ENCODE results near the gene BLACAT1.

BLACAT1 gene

DNA sequence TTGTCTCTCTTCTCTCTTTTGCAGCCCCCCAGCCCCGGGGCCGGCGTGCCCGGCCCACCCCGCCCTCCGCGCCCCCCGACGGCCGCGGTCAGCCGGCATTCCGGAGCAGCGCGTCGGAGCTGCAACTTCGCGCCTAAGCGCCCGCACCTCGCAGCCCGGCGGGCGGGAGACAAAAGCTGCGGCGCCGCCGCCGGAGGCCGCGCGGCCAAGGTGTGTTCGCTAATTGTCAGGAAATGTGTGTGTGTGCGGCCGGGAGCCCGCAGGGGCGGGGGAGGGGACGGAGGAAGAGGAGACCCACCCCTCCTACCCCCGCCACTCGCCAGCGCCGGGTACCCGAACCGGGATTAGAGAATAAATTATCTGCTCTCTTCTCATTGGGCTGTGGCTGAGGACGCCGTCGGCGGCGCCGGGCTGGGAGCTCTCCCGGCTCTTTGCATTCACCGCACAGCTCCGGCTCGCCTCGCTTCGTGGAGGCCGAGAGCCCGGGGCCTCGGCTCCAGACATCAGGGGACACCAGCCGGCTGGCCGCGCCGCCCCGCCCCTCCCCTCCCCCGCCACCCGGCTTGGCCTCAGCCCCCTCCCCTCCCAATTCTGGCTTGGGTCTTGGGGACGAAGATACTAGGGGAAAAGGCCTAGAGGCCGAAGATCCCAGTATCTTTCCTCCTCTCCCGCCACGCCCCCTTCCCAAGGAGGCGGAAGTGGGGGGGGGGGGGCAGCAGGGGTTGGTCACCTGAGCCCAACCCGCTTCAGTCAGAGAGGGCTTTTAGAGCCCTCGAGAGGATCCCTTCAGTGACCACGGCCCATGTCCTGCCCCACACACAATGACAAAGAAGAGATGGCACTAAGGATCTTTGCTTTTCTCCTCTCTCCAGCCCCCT is 1.3 kb upstream of the BLACAT1 start:
- DNase-seq (ENCODE audit: low read depth): no peak

DNA sequence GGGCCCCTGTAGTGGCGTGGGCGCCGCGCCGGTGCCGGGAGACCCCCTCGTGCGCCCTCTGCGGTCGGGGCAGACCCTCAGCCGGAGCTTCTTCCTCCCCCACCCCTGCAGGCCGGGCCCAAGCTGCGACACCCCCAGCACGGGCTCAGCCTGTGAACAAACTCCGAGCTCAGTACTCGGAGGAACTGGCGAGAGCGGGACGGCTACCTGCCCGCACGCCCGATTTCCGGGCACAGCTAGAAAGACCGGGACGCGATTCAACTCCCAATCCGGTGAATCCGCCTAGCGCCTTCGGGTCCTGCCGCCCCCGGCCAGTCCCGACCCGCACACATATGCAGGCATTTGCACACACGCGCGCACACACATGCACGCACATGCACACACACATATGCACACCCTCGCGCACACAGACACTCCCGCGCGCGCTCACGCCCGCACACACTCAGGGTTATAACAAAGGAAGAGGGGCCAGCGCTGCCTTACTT is 580 bp upstream of the BLACAT1 start:
- DNase-seq (ENCODE audit: low read depth): no peak

GRCh38 chr1:205454903-205455335 is 926 bp downstream of the BLACAT1 start:
- peak; percentile 18 for DNase-seq (ENCODE audit: low read depth)

DNA sequence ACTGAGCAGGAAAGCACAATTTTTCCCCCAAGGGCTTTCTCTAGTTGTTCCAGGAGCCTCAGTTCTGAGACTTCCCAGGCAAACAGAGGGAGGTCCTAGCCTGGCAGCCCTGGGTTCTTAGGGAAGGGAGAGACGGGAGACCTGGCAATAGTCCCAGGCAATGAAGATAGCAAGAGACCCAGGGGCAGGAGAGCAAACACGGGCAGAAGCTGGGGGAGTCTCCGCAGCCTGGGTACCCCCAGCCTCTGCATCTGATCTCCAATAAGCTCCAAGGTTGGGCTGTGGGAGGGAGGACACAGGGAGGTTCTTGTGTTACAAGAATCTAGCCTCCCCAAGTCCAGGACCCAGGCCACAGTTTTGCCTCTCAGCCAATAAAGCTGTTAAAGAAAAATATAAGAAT is 2.4 kb downstream of the BLACAT1 start:
- no peak for DNase-seq (ENCODE audit: low read depth)

DNA sequence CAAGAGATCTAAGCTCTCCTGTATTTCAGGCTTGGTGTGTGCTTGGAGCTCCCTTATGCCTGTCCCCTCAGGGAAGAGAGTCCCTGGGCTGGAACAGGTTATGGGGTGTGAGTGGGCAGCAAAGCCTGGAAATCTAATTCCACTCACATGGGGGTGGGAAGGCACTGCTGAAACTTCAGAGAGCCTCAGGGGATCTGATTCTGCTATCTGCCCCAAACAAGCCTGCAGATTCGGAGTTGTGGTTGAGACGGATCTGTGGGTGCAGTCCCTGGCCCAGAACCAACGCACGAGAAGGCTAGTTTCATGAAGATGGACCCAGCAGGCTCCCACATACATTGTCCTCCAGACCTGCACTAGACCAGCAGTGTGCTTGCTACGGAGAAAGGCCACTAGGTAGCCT is 2.9 kb downstream of the BLACAT1 start:
- no peak for DNase-seq (ENCODE audit: low read depth)

DNA sequence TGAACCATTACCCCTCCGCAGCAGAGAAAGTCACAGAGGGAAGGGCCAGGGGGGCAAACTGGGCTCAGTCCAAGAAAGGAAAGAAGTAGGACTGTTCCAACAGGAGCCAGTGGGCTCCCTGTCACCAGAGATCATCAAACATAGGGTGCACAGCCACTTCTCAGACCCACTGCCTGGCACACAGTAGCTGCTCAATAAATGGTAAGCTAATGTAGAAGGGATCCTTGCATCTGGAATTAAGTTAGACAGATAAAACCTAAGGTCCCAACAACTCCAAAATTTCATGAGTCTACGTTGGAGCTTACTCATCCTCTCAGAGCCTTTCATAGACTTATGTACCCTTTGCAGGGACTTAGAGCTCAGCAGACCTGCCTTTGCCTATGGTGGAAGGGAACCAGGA is 3.5 kb downstream of the BLACAT1 start:
- no peak for DNase-seq (ENCODE audit: low read depth)

DNA sequence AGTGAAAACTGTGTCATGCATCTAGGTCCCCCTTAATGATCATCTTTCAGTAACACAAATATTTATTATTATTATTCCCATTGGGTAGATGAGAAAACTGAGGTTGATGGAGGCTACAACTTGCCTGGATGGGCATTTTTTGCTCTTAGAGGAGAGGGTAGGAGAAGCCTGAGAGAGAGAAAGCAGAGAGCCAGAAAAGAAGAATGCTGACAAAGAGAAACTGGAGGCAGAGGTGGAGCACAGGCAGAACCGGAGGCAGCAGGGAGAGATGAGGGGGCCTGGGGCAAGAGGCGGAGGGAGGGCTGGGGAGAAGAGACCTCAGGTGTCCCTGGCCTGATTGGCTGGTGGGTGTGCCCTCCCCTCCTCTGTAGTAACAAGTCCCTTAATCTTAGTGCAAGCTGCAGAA is 4.1 kb downstream of the BLACAT1 start:
- no peak for DNase-seq (ENCODE audit: low read depth)

DNA sequence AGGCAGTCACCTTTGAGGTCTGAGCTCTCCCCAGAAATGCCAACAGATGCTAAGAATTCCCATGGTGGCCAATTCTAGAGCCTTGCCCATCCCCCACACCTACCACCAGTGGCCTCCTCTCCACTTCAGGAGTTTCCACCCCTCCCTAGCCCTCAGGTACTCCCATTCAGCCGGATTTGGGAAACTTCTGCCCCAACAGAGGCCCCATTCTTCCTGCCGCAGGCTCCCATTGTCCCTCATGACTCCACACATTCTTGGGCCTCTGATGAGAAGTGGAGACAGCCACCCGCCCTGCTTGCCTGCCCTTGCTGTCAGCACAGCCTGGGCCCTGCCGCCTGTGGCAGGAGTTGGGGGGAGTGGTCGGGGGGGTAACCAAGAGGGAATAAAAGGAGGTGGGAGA is 4.6 kb downstream of the BLACAT1 start:
- DNase-seq (ENCODE audit: low read depth): no peak

- DNase-seq (ENCODE audit: low read depth): no peak
Measured at GRCh38 chr1:205450448-205450847, 5.4 kb downstream of the BLACAT1 start.

DNA sequence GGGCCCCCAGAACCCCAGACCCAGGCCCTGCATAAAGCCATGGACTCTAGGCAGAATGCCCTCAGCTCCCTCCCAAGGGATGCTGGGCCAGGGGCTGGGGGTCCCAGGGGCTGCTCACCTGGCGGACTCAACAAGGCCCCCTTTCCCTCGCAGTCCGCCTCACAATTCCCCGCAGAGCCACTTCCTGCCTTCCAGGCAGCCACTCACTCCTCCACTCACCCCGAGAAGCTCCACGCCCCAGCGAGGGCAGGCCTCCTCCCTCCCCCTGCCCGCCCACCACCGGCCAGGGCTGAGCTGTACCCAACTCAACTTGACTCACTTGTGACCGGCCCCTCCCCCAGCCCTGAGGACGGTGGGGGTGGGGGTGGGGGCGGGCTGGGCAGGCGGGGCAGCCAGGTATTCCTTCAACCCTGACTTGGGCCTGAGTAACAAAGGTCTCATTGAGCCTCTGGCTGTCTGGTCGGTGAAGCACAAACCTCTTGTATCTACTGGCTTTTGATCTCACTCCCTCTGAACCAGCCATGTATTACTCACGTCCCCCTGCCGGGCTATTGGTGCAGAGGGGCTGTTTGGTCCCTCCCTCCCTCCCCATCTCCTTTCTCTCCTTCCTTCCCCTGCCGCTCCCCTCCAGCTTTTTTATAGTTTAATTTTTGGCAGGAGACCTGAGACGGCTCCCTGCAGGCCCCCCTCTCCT is 5.9 kb downstream of the BLACAT1 start:
- DNase-seq (ENCODE audit: low read depth): peak; percentile 54

DNA sequence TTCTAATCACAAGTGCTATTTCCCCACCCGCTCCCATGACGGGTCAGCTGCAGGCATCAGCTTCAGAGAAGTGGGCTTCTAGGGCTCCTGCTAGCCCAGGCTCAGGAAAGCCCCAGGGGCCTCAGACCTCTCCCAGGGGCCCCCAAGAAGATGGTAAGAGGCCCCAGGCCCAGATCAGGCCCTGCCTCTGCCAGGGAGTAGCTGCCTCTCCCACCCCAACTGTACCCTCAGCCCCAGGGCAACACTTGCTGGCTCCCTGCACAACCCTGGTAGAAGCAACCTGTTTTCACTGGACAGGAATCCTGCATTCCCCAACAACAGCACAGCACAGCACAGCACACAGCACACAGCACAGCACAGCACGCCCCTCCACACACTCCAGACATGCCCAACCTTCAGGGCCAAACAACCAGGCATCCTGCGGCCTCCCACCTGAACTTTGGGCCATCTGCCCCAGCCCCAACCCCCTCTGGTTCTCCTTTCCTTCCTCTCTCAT is 6.5 kb downstream of the BLACAT1 start:
- DNase-seq (ENCODE audit: low read depth): no peak

DNA sequence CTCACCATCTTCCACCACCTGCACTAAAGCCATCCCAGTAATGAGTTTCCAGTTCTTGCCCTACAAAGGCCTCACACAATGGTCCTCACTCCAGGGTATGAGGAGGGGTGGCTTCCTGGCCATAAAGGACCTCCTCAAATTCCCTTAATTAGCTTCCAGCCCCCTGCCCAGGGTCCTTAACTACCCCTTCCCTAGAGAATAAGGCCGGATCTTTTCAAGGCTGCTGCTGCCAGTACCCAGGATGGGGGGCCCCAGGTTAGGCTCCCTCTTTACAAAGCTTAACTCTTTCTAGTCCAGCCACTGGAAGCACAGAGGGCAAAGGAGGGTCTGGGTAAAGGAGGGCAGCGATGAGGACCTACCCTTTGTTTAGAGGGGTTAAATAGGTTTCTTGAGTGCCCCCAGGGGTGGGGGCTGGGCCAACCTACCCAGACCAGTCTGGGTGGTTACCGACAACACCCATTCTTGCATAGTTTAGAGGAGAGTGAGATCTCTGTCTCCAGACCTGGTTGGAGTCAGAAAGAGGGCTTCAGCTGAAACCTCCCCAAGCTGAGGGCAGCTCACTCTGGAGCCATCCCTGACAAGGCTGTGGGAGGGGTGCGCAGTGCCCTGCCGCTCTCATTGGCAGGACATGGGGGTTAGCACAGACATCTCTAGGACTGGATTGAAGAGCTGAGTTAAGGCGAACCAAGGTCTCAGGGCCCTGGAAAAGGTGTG is 7.1 kb downstream of the BLACAT1 start:
- DNase-seq (ENCODE audit: low read depth): no peak

DNA sequence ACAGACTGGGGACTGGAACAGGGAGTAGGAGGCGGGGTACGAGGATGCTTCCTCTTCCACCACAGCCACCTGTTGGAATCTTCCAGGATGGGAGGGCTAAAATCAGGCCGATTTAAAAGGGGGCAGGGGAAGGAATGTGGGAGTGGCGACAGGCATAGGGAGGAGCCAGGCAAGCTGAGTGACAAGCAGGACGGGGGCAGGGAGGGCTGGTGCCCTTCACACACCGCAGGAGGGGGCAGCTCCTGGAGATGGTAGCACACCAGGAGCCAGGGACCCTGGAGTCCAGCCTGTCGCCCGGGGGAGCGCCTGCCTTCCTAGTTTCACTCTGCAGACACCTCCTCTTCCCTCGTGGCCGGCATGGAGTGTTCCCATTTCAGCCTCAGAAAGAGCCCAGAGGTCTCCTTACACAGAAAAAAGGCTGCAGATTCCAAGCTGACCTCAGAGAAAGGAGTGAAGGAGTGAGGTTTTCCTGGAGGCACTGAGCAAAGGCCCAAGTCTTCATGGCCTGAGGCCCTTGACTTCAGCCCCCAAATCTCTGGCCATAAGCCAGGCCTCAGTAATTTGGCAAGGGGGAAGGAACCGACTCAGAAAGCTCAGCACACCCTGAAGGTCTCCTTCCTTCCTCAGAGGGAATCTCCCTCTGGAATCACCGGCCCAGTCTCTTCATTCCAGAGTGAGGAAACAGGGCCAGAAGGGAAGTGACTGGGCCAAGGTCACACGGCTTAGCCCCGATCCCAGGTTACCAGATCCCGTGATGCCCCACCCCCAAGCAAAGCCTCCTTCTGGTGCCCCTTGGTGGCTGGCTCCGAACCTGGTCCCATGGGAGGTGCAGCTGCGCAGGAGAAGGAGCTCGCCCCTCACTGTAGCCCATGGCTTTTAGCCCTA is 8.1 kb downstream of the BLACAT1 start:
- peak; percentile 18 for DNase-seq (ENCODE audit: low read depth)

DNA sequence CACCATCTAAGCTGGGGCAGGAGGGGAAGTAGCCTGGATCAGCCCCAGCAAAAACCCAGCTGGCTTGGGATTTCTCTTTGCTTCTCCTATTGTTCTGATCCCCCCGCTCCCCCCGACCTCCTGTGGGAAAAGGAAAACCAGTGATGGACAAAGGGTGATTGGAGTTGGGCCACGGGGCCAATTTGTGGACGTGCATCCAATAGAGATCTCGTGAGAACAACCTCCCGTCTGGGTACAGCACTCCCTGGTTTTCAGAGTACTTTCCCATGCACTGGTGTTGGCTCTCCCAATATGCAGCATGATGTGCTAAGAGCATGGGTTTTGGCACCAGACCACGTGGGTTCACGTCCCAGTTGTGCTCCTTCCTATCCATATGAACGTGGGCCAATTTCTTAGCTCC is 9.0 kb downstream of the BLACAT1 start:
- no peak for DNase-seq (ENCODE audit: low read depth)

DNA sequence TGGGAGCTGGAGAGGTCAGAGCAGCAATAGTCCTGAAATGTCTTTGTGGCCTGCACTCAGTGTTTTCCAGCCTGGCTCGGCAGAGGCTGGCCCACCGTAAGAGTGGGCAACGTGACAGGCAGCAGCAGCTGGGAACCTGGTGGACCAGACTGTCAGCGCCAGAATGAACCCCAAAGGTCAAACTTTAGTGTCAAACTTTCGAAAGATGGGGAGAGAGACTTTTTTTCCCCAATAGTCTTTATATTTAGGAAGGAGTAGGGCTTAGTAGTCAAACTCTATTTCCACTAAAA is 10.3 kb downstream of the BLACAT1 start:
- DNase-seq (ENCODE audit: low read depth): no peak

- no peak for DNase-seq (ENCODE audit: low read depth)
Measured at GRCh38 chr1:205444931-205445645, 10.8 kb downstream of the BLACAT1 start.

GRCh38 chr1:205444300-205444930 is 11.4 kb downstream of the BLACAT1 start:
- no peak for DNase-seq (ENCODE audit: low read depth)

GRCh38 chr1:205443585-205444299 is 12.1 kb downstream of the BLACAT1 start:
- DNase-seq (ENCODE audit: low read depth): no peak

GRCh38 chr1:205442051-205442725 is 13.7 kb downstream of the BLACAT1 start:
- no peak for DNase-seq (ENCODE audit: low read depth)

Data from EH (cell line).